ENCODE measurements around the gene NR3C2.

GRCh38 chr4:148310756-148311155, 131.5 kb downstream of the NR3C2 start:
- TF ChIP-seq ESRRG (CRISPR knock-in tag; IDR thresholded peaks at IDR 0.05) (no peak), ISL1 (CRISPR knock-in tag; IDR thresholded peaks at IDR 0.05) (no peak), TOX (CRISPR knock-in tag; IDR thresholded peaks at IDR 0.05; ENCODE audit: borderline replicate concordance) (no peak), ZFP30 (CRISPR knock-in tag; IDR thresholded peaks at IDR 0.05) (no peak), GLIS3 (CRISPR knock-in tag; IDR thresholded peaks at IDR 0.05) (no peak), CREB5 (CRISPR knock-in tag; IDR thresholded peaks at IDR 0.05; ENCODE audit: low read depth) (no peak), PATZ1 (CRISPR knock-in tag; IDR thresholded peaks at IDR 0.05; ENCODE audit: borderline replicate concordance) (no peak), RARB (CRISPR knock-in tag; IDR thresholded peaks at IDR 0.05) (no peak), ARNTL (CRISPR knock-in tag; IDR thresholded peaks at IDR 0.05; ENCODE audit: borderline replicate concordance, low read depth) (no peak), ZNF8 (CRISPR knock-in tag; IDR thresholded peaks at IDR 0.05) (no peak), BACH2 (CRISPR knock-in tag; IDR thresholded peaks at IDR 0.05; ENCODE audit: borderline replicate concordance) (no peak), PPARA (CRISPR knock-in tag; IDR thresholded peaks at IDR 0.05; ENCODE audit: borderline replicate concordance) (no peak)
- TF ChIP-seq, protein P1, sequence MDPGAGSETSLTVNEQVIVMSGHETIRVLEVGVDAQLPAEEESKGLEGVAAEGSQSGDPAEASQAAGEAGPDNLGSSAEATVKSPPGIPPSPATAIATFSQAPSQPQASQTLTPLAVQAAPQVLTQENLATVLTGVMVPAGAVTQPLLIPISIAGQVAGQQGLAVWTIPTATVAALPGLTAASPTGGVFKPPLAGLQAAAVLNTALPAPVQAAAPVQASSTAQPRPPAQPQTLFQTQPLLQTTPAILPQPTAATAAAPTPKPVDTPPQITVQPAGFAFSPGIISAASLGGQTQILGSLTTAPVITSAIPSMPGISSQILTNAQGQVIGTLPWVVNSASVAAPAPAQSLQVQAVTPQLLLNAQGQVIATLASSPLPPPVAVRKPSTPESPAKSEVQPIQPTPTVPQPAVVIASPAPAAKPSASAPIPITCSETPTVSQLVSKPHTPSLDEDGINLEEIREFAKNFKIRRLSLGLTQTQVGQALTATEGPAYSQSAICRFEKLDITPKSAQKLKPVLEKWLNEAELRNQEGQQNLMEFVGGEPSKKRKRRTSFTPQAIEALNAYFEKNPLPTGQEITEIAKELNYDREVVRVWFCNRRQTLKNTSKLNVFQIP (CRISPR knock-in tag; IDR thresholded peaks at IDR 0.05; ENCODE audit: borderline replicate concordance, low read depth), result no peak
- TF ChIP-seq, protein P2, sequence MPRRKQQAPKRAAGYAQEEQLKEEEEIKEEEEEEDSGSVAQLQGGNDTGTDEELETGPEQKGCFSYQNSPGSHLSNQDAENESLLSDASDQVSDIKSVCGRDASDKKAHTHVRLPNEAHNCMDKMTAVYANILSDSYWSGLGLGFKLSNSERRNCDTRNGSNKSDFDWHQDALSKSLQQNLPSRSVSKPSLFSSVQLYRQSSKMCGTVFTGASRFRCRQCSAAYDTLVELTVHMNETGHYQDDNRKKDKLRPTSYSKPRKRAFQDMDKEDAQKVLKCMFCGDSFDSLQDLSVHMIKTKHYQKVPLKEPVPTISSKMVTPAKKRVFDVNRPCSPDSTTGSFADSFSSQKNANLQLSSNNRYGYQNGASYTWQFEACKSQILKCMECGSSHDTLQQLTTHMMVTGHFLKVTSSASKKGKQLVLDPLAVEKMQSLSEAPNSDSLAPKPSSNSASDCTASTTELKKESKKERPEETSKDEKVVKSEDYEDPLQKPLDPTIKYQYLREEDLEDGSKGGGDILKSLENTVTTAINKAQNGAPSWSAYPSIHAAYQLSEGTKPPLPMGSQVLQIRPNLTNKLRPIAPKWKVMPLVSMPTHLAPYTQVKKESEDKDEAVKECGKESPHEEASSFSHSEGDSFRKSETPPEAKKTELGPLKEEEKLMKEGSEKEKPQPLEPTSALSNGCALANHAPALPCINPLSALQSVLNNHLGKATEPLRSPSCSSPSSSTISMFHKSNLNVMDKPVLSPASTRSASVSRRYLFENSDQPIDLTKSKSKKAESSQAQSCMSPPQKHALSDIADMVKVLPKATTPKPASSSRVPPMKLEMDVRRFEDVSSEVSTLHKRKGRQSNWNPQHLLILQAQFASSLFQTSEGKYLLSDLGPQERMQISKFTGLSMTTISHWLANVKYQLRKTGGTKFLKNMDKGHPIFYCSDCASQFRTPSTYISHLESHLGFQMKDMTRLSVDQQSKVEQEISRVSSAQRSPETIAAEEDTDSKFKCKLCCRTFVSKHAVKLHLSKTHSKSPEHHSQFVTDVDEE (CRISPR knock-in tag; IDR thresholded peaks at IDR 0.05), result no peak
